ENCODE measurements around the gene NDUFC1. TPM values are rescaled to one million over a fixed set of nuclear protein-coding genes. Genes with fewer than 3 reads are reported as not detected.

NDUFC1 gene
- total and polyA plus RNA-seq, 9 of the 15 experiments (the other 6 are each of a cell fraction or from before 2014, with no cell fraction given) = 58.9 to 378 (median 120) TPM

DNA sequence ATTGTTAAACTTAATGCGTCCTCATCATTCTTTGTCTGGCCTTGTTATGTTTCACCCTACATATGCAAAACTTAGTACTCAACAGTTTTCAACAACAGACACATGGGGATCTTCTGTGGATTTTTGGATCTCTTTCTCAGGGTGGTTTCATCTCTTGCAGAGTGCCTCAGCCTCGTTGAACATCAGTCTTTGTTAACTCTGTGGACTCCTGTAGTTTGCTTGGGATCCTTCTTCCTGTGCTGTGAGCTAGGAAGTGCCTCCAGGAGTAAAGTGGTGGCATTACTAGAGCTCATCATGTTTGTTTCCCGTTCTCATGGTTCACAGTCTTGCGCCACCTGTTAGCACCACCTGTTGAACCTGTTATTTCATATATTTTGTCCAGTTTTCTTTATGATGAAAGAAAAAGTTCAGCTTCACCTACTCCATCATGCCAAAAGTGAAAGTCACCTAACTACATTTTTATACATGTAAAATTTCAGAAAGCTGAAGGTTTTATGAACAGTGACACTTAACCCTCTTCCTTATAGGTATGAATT, 27.5 kb upstream of the NDUFC1 start:
- Histone ChIP-seq H3K4me2 (ENCODE audit: insufficient read depth, low read length) (no peak overlapping the region; the same call in 1 of the 2 replicates), H3K9me3 (replicated peaks; ENCODE audit: control insufficient read depth, insufficient read depth, low read depth, low read length) (no peaks in the 10 kb centered on the region), H4K20me1 (replicated peaks; ENCODE audit: control insufficient read depth, insufficient read depth, low read length) (no peaks in the 10 kb centered on the region), H3K36me3 (ENCODE audit: control insufficient read depth, insufficient read depth, low read length) (peaks cover 53% of the 10 kb centered on the region), H3K27me3 (ENCODE audit: control insufficient read depth in 2 of 2, insufficient read depth in 2 of 2, low read length in 2 of 2) (no peaks in the 10 kb centered on the region), H3K79me2 (ENCODE audit: control insufficient read depth, insufficient read depth, low read length) (peaks cover 97% of the 10 kb centered on the region), H3K4me3 (no peak overlapping the region), H3K9ac (ENCODE audit: insufficient read depth in 1 of 2, low read depth in 2 of 2, low read length in 2 of 2) (no peak overlapping the region), H2AFZ (ENCODE audit: low read depth, low read length) (no peak overlapping the region), H3K27ac (ENCODE audit: extremely low read depth, low read depth, low read length) (no peak overlapping the region), H3K4me1 (replicated peaks in 1 of 2; ENCODE audit: control insufficient read depth in 2 of 2, insufficient read depth in 2 of 2, low read length in 2 of 2) (no peaks in the 10 kb centered on the region; a peak in 2 of 5 replicates), H3K9me1 (ENCODE audit: control insufficient read depth, insufficient read depth, low read length) (no peaks in the 10 kb centered on the region)
- no peak for FAIRE-seq
- peak; percentile 34 for ATAC-seq
- CTCF ChIA-PET (ENCODE audit: low intra/inter-chr PET ratio) = no interaction called here
- TF ChIP-seq, protein P1, sequence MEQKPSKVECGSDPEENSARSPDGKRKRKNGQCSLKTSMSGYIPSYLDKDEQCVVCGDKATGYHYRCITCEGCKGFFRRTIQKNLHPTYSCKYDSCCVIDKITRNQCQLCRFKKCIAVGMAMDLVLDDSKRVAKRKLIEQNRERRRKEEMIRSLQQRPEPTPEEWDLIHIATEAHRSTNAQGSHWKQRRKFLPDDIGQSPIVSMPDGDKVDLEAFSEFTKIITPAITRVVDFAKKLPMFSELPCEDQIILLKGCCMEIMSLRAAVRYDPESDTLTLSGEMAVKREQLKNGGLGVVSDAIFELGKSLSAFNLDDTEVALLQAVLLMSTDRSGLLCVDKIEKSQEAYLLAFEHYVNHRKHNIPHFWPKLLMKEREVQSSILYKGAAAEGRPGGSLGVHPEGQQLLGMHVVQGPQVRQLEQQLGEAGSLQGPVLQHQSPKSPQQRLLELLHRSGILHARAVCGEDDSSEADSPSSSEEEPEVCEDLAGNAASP (IDR thresholded peaks at IDR 0.05) = no peak
- TF ChIP-seq KDM1A (IDR thresholded peaks at IDR 0.05) = no peak
- no peak for TF ChIP-seq NCOA4 (IDR thresholded peaks at IDR 0.05; ENCODE audit: partially characterized antibody)
- TF ChIP-seq TOE1 (IDR thresholded peaks at IDR 0.05; ENCODE audit: borderline replicate concordance) = no peak
- no peak for TF ChIP-seq TOE1 (CRISPR knock-in tag; IDR thresholded peaks at IDR 0.05; ENCODE audit: borderline replicate concordance, low read depth)
- TF ChIP-seq ZNF263 (CRISPR knock-in tag; IDR thresholded peaks at IDR 0.05; ENCODE audit: borderline replicate concordance) = no peak
- no peak for TF ChIP-seq PHB (CRISPR knock-in tag; IDR thresholded peaks at IDR 0.05)
- no peak for TF ChIP-seq SPI1 (IDR thresholded peaks at IDR 0.05; ENCODE audit: borderline replicate concordance, low read depth, low read length)
- TF ChIP-seq SIX5 (IDR thresholded peaks at IDR 0.05; ENCODE audit: borderline replicate concordance in 1 of 2, insufficient read depth in 1 of 2, low read depth in 1 of 2, low read length in 2 of 2) = no peak
- TF ChIP-seq ZNF445 (CRISPR knock-in tag; IDR thresholded peaks at IDR 0.05; ENCODE audit: low read depth) = no peak
- no peak for TF ChIP-seq ZNF766 (CRISPR knock-in tag; conservative IDR thresholded peaks at IDR 0.05)
- TF ChIP-seq, protein P2, sequence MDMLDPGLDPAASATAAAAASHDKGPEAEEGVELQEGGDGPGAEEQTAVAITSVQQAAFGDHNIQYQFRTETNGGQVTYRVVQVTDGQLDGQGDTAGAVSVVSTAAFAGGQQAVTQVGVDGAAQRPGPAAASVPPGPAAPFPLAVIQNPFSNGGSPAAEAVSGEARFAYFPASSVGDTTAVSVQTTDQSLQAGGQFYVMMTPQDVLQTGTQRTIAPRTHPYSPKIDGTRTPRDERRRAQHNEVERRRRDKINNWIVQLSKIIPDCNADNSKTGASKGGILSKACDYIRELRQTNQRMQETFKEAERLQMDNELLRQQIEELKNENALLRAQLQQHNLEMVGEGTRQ (CRISPR knock-in tag; IDR thresholded peaks at IDR 0.05) = no peak
- no peak for TF ChIP-seq SMARCB1 (IDR thresholded peaks at IDR 0.05; ENCODE audit: insufficient read length, low read depth)
- no peak for TF ChIP-seq ZNF146 (CRISPR knock-in tag; IDR thresholded peaks at IDR 0.05; ENCODE audit: unreplicated experiment)
- no peak for TF ChIP-seq KAT2B (IDR thresholded peaks at IDR 0.05; ENCODE audit: low read depth, low read length)
- TF ChIP-seq NONO (IDR thresholded peaks at IDR 0.05; ENCODE audit: low read depth in 2 of 2, low read length in 1 of 2) = no peak
- TF ChIP-seq ZNF23 (CRISPR knock-in tag; IDR thresholded peaks at IDR 0.05) = no peak
- TF ChIP-seq TCF7L2 (IDR thresholded peaks at IDR 0.05; ENCODE audit: low read depth, low read length) = no peak
- in situ Hi-C loops (cut with MboI) (no loop called here), intact Hi-C loops (cut with micrococcal nuclease) (no loop called here)
- no TSS peak for BruUV-seq (replicated peaks)
- POLR2A ChIA-PET = interaction anchor here (0.5 to 1.7 kb wide), 4 partner anchors 9 to 353 kb away, joined by 3 to 7 read pairs (median 3); partner anchors contain the start of gene NAA15
- WGBS (ENCODE audit: insufficient coverage, low coverage, missing lambda C conversion rate) = 89% methylated on average over 4 of the region's 4 CpGs
- no peak for DNase-seq (ENCODE audit: extremely low read depth in 1 of 4, low spot score in 3 of 4)

All from K562 (cell line).